Measurements from ENCODE around the gene GRK3. TPM values are rescaled to one million over a fixed set of nuclear protein-coding genes. Genes with fewer than 3 reads are reported as not detected.

The GRK3 gene
- total and polyA plus RNA-seq, 2 of the 4 experiments (the other 2 are of a cell fraction), result 0.58 to 1.6 TPM

GRCh38 chr22:25554689-25555088 is 9.8 kb upstream of the GRK3 start:
- no peak overlapping the region for H2BK5ac ChIP-seq (ENCODE audit: low read depth, low read length, poor library complexity, severe bottlenecking)
- intact Hi-C loops (cut with micrococcal nuclease), result no loop called here

More at GRCh38 chr22:25554689-25555088, 9.8 kb upstream of the GRK3 start:
- no peak overlapping the region for H4K91ac ChIP-seq (ENCODE audit: insufficient read depth, low read depth, low read length)
- dilution Hi-C loops (cut with HindIII; ENCODE audit: low sequenced_read_pairs, unreplicated experiment) (no loop called here), in situ Hi-C loops (cut with MboI; ENCODE audit: low sequenced_read_pairs) (no loop called here)
- no peak overlapping the region for H3K27ac ChIP-seq (ENCODE audit: insufficient read depth, low read length)
- no peak overlapping the region for H4K5ac ChIP-seq (ENCODE audit: low read depth, low read length)
- H3K27me3 ChIP-seq (ENCODE audit: control insufficient read depth, insufficient read depth, low read length), result peaks cover 10% of the 10 kb centered on the region; the same call in 1 of the 2 replicates
- H2BK20ac ChIP-seq (ENCODE audit: low read depth, low read length), result no peak overlapping the region
- no peak overlapping the region for H2BK15ac ChIP-seq (ENCODE audit: low read depth, low read length)
- no peak overlapping the region for H3K9ac ChIP-seq (ENCODE audit: low read depth, low read length)
- no peaks in the 10 kb centered on the region for H3K36me3 ChIP-seq (ENCODE audit: control insufficient read depth, insufficient read depth, low read length)
- WGBS, 2 experiments (ENCODE audit: extremely low coverage in 2 of 2, insufficient read length in 1 of 2), result no CpG with 5 or more reads among the region's 2 CpGs
- H3K4me2 ChIP-seq (ENCODE audit: low read depth, low read length), result no peak overlapping the region
- CTCF ChIA-PET, result no interaction called here
- no peak overlapping the region for H3K14ac ChIP-seq (replicated peaks; ENCODE audit: low read depth, low read length)
- no peaks in the 10 kb centered on the region for H3K79me1 ChIP-seq (ENCODE audit: low read depth in 1 of 2, low read length in 2 of 2)
- no peaks in the 10 kb centered on the region for H3K9me1 ChIP-seq (ENCODE audit: insufficient read depth, low read length)
- H2AFZ ChIP-seq (replicated peaks; ENCODE audit: low read length, poor library complexity), result no peak overlapping the region
- ATAC-seq (ENCODE audit: low read depth) (no peak), DNase-seq (no peak)
- H3K56ac ChIP-seq (ENCODE audit: extremely low read depth, insufficient read depth, low read length), result no peak overlapping the region
- no peaks in the 10 kb centered on the region for H3K9me3 ChIP-seq (ENCODE audit: control insufficient read depth, insufficient read depth, low read length)
- H3K4me1 ChIP-seq (ENCODE audit: control insufficient read depth, insufficient read depth, low read length), result no peaks in the 10 kb centered on the region
- no peak overlapping the region for H2AK5ac ChIP-seq (ENCODE audit: low read depth, low read length)
- H4K20me1 ChIP-seq (ENCODE audit: insufficient read depth, low read length), result no peaks in the 10 kb centered on the region
- TF ChIP-seq RAD21 (IDR thresholded peaks at IDR 0.05; ENCODE audit: low read length) (no peak), MXI1 (IDR thresholded peaks at IDR 0.05; ENCODE audit: borderline replicate concordance, low read depth, low read length) (no peak), SMC3 (IDR thresholded peaks at IDR 0.05; ENCODE audit: low read depth, low read length) (no peak), RFX5 (IDR thresholded peaks at IDR 0.05; ENCODE audit: low read depth, low read length) (no peak), BHLHE40 (IDR thresholded peaks at IDR 0.05; ENCODE audit: low read depth, low read length) (no peak), RCOR1 (IDR thresholded peaks at IDR 0.05; ENCODE audit: insufficient replicate concordance, low read length) (no peak), CHD1 (IDR thresholded peaks at IDR 0.05; ENCODE audit: low read depth, low read length) (no peak), USF2 (IDR thresholded peaks at IDR 0.05; ENCODE audit: low read depth, low read length) (no peak), POLR2A (IDR thresholded peaks at IDR 0.05; ENCODE audit: low read depth, low read length) (no peak), CTCF (conservative IDR thresholded peaks at IDR 0.05; ENCODE audit: low read depth, low read length) (no peak), FOS (IDR thresholded peaks at IDR 0.05; ENCODE audit: low read depth, low read length) (no peak), NFE2L2 (IDR thresholded peaks at IDR 0.05; ENCODE audit: low read depth, low read length) (no peak), ELK1 (IDR thresholded peaks at IDR 0.05; ENCODE audit: borderline replicate concordance, low read depth, low read length) (no peak), CEBPB (IDR thresholded peaks at IDR 0.05; ENCODE audit: low read depth, low read length) (no peak)
- H3K4me3 ChIP-seq (ENCODE audit: insufficient read depth, low read depth, low read length), result no peak overlapping the region
- no TSS peak for BruUV-seq (replicated peaks)
- POLR2A ChIA-PET (ENCODE audit: unreplicated experiment), result no interaction called here
- no peak overlapping the region for H4K8ac ChIP-seq (ENCODE audit: low read depth in 2 of 2, low read length in 2 of 2)
- H2AK9ac ChIP-seq (replicated peaks; ENCODE audit: low read depth, low read length, poor library complexity), result no peak overlapping the region
- no peak overlapping the region for H3K4ac ChIP-seq (ENCODE audit: low read depth, low read length)
- no peak overlapping the region for H3K23ac ChIP-seq (ENCODE audit: low read depth, low read length)
- H2BK120ac ChIP-seq (ENCODE audit: low read depth, low read length), result no peak overlapping the region
- H3K18ac ChIP-seq (ENCODE audit: low read depth, low read length), result no peak overlapping the region

Measured in IMR-90 (cell line).